ENCODE results near the gene OR51E2. TPM values are rescaled to one million over a fixed set of nuclear protein-coding genes. Genes with fewer than 3 reads are reported as not detected.

Gene OR51E2
- total RNA-seq, 1 donor, result not detected

DNA sequence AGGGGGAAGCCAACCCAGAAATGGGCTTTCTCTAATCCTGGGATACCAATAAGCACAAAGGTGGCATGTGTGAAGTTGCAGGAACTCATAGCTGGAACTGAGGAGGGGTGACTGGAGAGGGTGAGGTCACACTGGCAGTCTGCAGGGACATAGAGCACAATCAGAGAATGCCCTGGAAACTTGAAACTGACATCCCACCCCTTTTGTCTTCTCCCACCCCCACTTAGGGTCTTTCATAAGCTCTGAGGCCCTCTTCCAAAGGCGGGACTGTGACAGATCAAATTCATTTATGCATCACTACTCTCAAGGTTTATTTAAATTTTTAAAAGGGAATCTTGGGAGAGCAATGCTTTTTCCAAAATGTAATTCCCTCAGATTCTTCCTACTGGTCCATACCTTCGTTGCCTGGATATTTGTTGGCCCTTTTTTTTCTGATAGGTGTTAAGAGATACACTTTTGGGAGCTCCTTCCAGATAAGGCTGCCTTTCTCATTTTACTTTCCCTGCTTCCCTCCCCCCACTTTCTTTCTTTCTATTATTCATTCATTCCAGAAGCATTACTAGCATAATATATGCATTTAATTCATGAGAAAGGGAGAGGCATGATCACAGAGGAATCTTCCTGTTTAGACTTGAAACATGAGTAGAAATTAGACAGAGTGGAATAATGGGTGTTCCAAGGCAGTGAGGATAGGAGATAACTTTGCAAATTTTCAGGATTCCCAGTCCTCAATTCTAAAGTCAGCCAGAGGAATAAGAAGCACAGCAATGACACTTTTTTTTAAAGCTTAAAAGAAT is 14.8 kb downstream of the OR51E2 start:
- Histone ChIP-seq H2AFZ (ENCODE audit: low read length) (no peak overlapping the region), H3K4me3 (ENCODE audit: insufficient read depth, low read length) (no peak overlapping the region), H4K20me1 (ENCODE audit: insufficient read depth, low read length) (no peaks in the 10 kb centered on the region), H3K4me1 (ENCODE audit: insufficient read depth, low read length) (no peaks in the 10 kb centered on the region), H3K27me3 (ENCODE audit: insufficient read depth, low read length) (no peaks in the 10 kb centered on the region), H3K79me2 (ENCODE audit: insufficient read depth, low read length) (no peaks in the 10 kb centered on the region), H3K36me3 (ENCODE audit: insufficient read depth, low read length) (no peaks in the 10 kb centered on the region), H3K9me3 (ENCODE audit: low read depth, low read length) (no peaks in the 10 kb centered on the region), H3K27ac (ENCODE audit: low read depth, low read length) (no peak overlapping the region), H3K4me2 (ENCODE audit: insufficient read depth, low read length) (no peak overlapping the region)
- TF ChIP-seq, protein P1, sequence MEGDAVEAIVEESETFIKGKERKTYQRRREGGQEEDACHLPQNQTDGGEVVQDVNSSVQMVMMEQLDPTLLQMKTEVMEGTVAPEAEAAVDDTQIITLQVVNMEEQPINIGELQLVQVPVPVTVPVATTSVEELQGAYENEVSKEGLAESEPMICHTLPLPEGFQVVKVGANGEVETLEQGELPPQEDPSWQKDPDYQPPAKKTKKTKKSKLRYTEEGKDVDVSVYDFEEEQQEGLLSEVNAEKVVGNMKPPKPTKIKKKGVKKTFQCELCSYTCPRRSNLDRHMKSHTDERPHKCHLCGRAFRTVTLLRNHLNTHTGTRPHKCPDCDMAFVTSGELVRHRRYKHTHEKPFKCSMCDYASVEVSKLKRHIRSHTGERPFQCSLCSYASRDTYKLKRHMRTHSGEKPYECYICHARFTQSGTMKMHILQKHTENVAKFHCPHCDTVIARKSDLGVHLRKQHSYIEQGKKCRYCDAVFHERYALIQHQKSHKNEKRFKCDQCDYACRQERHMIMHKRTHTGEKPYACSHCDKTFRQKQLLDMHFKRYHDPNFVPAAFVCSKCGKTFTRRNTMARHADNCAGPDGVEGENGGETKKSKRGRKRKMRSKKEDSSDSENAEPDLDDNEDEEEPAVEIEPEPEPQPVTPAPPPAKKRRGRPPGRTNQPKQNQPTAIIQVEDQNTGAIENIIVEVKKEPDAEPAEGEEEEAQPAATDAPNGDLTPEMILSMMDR (IDR thresholded peaks at IDR 0.05; ENCODE audit: extremely low read depth, low read depth, low read length), result no peak
- no peak for DNase-seq (ENCODE audit: insufficient read length, low spot score, missing footprints)

DNA sequence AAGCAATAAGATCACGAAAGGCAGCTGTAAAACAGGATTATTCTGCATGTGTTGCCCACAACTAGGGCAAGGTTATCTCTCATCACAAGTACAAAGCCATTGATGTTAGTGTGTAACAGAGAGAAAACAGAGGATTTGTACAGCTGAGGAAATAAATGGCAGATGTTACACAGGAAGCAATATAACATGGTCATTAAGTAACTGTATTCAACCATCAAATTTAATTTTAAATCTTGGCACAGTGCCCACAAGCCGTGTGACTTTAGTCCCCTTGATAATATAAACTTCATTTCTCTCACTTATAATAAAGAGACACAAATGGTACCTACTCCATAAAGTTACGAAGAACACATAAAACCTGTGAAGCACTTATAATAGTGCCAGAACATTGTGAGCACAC is 17.3 kb downstream of the OR51E2 start:
- no peaks in the 10 kb centered on the region for H3K27me3 ChIP-seq (ENCODE audit: insufficient read depth, low read length)
- H3K27ac ChIP-seq (ENCODE audit: low read depth, low read length), result no peak overlapping the region
- no peak overlapping the region for H3K4me2 ChIP-seq (ENCODE audit: insufficient read depth, low read length)
- H4K20me1 ChIP-seq (ENCODE audit: insufficient read depth, low read length), result no peaks in the 10 kb centered on the region
- no peaks in the 10 kb centered on the region for H3K9me3 ChIP-seq (ENCODE audit: low read depth, low read length)
- H2AFZ ChIP-seq (ENCODE audit: low read length), result no peak overlapping the region
- TF ChIP-seq, protein P1 (IDR thresholded peaks at IDR 0.05; ENCODE audit: extremely low read depth, low read depth, low read length), result no peak
- no peak overlapping the region for H3K4me3 ChIP-seq (ENCODE audit: insufficient read depth, low read length)
- DNase-seq (ENCODE audit: insufficient read length, low spot score, missing footprints), result no peak
- no peaks in the 10 kb centered on the region for H3K4me1 ChIP-seq (ENCODE audit: insufficient read depth, low read length)
- H3K79me2 ChIP-seq (ENCODE audit: insufficient read depth, low read length), result no peaks in the 10 kb centered on the region
- H3K36me3 ChIP-seq (ENCODE audit: insufficient read depth, low read length), result no peaks in the 10 kb centered on the region

DNA sequence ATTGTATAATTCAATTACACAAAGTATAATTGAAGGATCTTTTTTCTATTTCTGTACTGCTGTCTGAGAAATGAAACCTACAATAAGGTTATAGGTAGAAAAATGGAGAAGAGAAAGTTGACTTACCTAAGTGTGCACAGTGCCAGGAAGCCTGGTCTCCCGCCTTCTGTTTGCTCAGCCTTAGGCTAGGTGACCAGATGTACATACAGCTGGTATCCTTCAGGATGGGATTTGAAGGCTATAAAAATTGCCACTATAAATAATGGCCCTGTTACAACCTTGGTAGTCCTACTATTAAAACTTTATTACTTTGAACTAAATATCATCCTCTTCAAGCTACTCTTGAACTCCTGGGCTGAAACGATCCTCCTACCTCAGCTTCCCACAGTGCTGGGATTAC is 19.7 kb downstream of the OR51E2 start:
- DNase-seq (ENCODE audit: insufficient read length, low spot score, missing footprints), result no peak
- TF ChIP-seq, protein P1 (IDR thresholded peaks at IDR 0.05; ENCODE audit: extremely low read depth, low read depth, low read length), result no peak
- Histone ChIP-seq H3K4me1 (ENCODE audit: insufficient read depth, low read length) (no peaks in the 10 kb centered on the region), H3K27ac (ENCODE audit: low read depth, low read length) (no peak overlapping the region), H3K9me3 (ENCODE audit: low read depth, low read length) (no peaks in the 10 kb centered on the region), H3K4me2 (ENCODE audit: insufficient read depth, low read length) (no peak overlapping the region), H4K20me1 (ENCODE audit: insufficient read depth, low read length) (no peaks in the 10 kb centered on the region), H2AFZ (ENCODE audit: low read length) (no peak overlapping the region), H3K4me3 (ENCODE audit: insufficient read depth, low read length) (no peak overlapping the region), H3K36me3 (ENCODE audit: insufficient read depth, low read length) (no peaks in the 10 kb centered on the region), H3K27me3 (ENCODE audit: insufficient read depth, low read length) (no peaks in the 10 kb centered on the region), H3K79me2 (ENCODE audit: insufficient read depth, low read length) (no peaks in the 10 kb centered on the region)

DNA sequence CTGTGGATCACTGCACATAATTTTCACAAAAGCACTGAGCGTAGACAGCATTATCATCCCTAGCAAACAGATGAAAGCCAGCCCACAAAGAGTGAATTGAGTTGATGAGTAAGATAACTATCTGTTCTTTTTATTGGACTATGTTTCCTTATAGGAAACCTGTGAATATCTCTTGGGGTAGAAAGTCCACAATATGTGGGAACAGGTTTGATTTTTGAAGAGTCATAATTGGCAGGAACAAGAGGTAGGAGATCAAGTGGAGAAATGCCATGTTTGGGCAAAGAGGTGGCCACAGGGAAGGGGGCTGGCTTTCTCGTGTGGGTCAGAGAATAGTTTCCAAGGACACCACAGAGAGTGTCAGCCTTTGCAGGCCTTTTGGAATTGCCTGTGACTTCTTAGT is 23.9 kb downstream of the OR51E2 start:
- no peaks in the 10 kb centered on the region for H3K9me3 ChIP-seq (ENCODE audit: low read depth, low read length)
- no peaks in the 10 kb centered on the region for H4K20me1 ChIP-seq (ENCODE audit: insufficient read depth, low read length)
- H2AFZ ChIP-seq (ENCODE audit: low read length), result no peak overlapping the region
- H3K4me1 ChIP-seq (ENCODE audit: insufficient read depth, low read length), result no peaks in the 10 kb centered on the region
- no peak for DNase-seq (ENCODE audit: insufficient read length, low spot score, missing footprints)
- no peak overlapping the region for H3K4me2 ChIP-seq (ENCODE audit: insufficient read depth, low read length)
- no peak overlapping the region for H3K4me3 ChIP-seq (ENCODE audit: insufficient read depth, low read length)
- TF ChIP-seq, protein P1 (IDR thresholded peaks at IDR 0.05; ENCODE audit: extremely low read depth, low read depth, low read length), result no peak
- H3K36me3 ChIP-seq (ENCODE audit: insufficient read depth, low read length), result no peaks in the 10 kb centered on the region
- no peak overlapping the region for H3K27ac ChIP-seq (ENCODE audit: low read depth, low read length)
- no peaks in the 10 kb centered on the region for H3K79me2 ChIP-seq (ENCODE audit: insufficient read depth, low read length)
- no peaks in the 10 kb centered on the region for H3K27me3 ChIP-seq (ENCODE audit: insufficient read depth, low read length)

Data from osteoblast (primary cell).